Dermis blood vessel endothelial cell (primary cell): Measurements from ENCODE around the gene ZNF91. TPM values are rescaled to one million over a fixed set of nuclear protein-coding genes. Genes with fewer than 3 reads are reported as not detected.
"Not testable (repeated sequence)": the region's sequence is repeated elsewhere in the genome, so short reads cannot be mapped to it uniquely, and the experiment has no call there.

ENCODE experiments used
- DNase-seq: peaks from one replicate; pipeline ENCODE4 v3.0.0; 2010
- total RNA-seq: library from RNA; depleted of rRNA; stranded (reverse); fragments of >200 nt; gene quantifications from 2 replicates; pipeline ENCODE4 v1.2.3, GENCODE V29; 2014

Gene ZNF91
- total RNA-seq, 1 donor from 2014 or later = 13.4 TPM

GRCh38 chr19:23315286-23315685 lies 80.0 kb downstream of the ZNF91 start:
- DNase-seq = no peak

GRCh38 chr19:23314505-23315251 lies 80.6 kb downstream of the ZNF91 start:
- no peak for DNase-seq

GRCh38 chr19:23313196-23313595 lies 82.1 kb downstream of the ZNF91 start:
- DNase-seq = no peak

- DNase-seq = no peak
Observed at GRCh38 chr19:23312515-23312914, 82.8 kb downstream of the ZNF91 start.

GRCh38 chr19:23311551-23311950 lies 83.7 kb downstream of the ZNF91 start:
- no peak for DNase-seq

GRCh38 chr19:23310729-23311211 lies 84.5 kb downstream of the ZNF91 start:
- no peak for DNase-seq

GRCh38 chr19:23309926-23310325 lies 85.3 kb downstream of the ZNF91 start:
- no peak for DNase-seq

- no peak for DNase-seq
Observed at GRCh38 chr19:23305555-23305954, 89.7 kb downstream of the ZNF91 start.

GRCh38 chr19:23304238-23304637 lies 91.0 kb downstream of the ZNF91 start:
- DNase-seq = no peak

- no peak for DNase-seq
Observed at GRCh38 chr19:23294141-23294540, 101.1 kb downstream of the ZNF91 start.

- DNase-seq = not testable (repeated sequence)
Observed at GRCh38 chr19:23289966-23290365, 105.3 kb downstream of the ZNF91 start.

Other genes starting within 250 kb of the ZNF91 start
- gene ZNF724, start 145.1 kb downstream of the ZNF91 start, total RNA-seq = 5.6 and 8.7 TPM in 2 replicates